ENCODE measurements around the gene ZNF83.
"Not testable (repeated sequence)": the region's sequence is repeated elsewhere in the genome, so short reads cannot be mapped to it uniquely, and the experiment has no call there.

ZNF83 gene

DNA sequence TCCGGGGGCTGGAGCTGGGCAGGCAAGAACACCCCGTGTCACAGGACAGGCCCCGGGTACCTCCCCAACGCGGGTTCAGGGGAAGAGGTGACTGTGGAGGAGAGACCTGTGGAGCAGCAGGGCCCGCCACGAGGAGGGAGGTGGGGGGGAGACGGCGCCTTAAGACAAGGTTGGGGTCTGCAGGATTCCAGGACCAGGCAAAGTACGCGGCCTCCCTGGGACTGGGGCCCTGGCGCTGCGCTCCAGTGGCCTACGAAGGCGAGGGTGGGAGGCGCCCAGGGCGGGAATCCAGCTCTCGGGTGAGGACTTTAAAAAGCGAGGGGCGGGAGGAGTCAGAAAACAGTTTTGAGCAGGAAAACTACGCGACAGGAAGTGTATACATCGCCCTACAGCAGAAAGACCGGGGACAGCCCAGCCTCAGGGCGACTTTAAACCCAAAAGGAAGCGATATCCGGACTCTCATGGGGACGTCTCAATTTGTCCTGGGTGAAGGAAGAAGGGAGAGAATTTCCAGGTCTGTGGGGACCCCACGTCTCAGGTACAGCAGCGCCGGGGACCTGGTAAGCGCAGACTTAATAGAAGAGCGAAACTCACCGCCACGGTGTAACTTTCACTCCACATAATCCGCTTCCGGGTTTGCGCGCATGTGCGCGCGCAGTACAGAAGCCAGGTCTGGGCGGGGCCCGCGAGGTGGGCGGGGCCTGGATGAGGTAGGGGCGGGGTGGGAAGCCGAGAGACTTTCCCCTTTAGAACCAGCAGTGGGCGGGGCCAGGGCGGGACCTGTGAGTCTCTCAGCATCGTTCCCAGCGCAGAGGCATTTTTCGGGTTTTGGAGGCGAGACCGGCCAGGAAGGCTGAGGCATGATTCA is at the start of gene ZNF83:
Gene ZNF83 (minus strand): TSS at position 638 of the 868 bp plus-strand sequence.
- Histone ChIP-seq H3K9me3 (no peaks in the 10 kb centered on the region), H3K4me3 (peak within 1 kb of the TSS; percentile 50), H3K4me1 (peaks cover 4% of the 10 kb centered on the region; the same call in 1 of the 2 replicates), H3K36me3 (replicated peaks) (peaks cover 9% of the 10 kb centered on the region), H3K27me3 (ENCODE audit: low read depth) (no peaks in the 10 kb centered on the region)
- in situ Hi-C loops (cut with MboI; ENCODE audit: low sequenced_read_pairs) = no loop called here
- peak; percentile 78 to 99 for DNase-seq (ENCODE audit: low spot score in 2 of 2)

DNA sequence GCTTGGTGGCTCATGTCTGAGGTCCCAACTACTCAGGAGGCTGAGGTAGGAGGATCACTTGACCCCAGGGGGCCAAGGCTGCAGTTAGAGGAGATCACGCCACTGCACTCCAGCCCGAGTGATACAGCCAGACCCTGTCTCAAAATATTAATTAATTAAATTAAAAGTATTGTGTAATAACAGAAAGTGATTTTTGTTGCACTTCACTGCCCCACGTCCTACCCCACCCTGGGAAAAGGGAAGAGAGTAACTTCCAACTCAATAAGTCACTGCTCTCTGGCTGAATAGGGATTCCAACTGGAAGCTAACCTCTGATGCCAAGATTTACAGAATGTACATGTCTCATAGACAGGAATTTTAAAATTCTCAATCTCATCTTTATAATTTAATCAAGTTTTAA is 49.5 kb upstream of the ZNF83 start:
- Histone ChIP-seq H3K36me3 (replicated peaks) (no peaks in the 10 kb centered on the region), H3K27me3 (ENCODE audit: low read depth) (no peaks in the 10 kb centered on the region), H3K9me3 (0 out of 2 replicates have a peak, but pooled peaks cover 6% of the 10 kb centered on the region), H3K4me1 (no peaks in the 10 kb centered on the region; the same call in 1 of the 2 replicates), H3K4me3 (no peak overlapping the region)
- DNase-seq (ENCODE audit: low spot score in 2 of 2) = no peak
- in situ Hi-C loops (cut with MboI; ENCODE audit: low sequenced_read_pairs) = loop anchor here (25.0 kb wide), 1 partner anchor 675 kb away; the partner anchor contains the start of gene ZNF525

DNA sequence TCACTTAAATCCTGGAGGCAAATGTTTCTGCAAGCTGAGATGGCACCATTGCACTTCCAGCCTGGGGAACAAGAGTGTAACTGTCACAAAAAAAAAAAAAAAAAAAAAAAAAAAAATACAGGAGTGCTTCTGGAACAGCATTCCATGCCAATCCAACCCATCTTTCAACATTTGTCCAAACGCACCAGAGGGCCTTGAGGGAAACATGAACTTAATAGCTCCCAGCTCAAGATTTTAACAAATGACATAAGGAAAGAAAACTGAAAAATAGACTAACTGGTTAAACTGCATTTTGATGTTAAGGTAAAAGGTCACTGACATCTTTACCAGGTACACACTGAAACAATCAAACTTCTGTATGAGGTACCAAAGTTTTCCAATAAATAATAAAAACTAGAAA is 47.7 kb upstream of the ZNF83 start:
- Histone ChIP-seq H3K27me3 (ENCODE audit: low read depth) (no peaks in the 10 kb centered on the region), H3K4me3 (no peak overlapping the region), H3K9me3 (0 out of 2 replicates have a peak, but pooled peaks cover under 1% of the 10 kb centered on the region), H3K36me3 (replicated peaks) (no peaks in the 10 kb centered on the region), H3K4me1 (no peaks in the 10 kb centered on the region; the same call in 1 of the 2 replicates)
- in situ Hi-C loops (cut with MboI; ENCODE audit: low sequenced_read_pairs) = loop anchor here (25.0 kb wide), 1 partner anchor 676 kb away; the partner anchor contains the start of gene ZNF525
- DNase-seq (ENCODE audit: low spot score in 2 of 2) = no peak

DNA sequence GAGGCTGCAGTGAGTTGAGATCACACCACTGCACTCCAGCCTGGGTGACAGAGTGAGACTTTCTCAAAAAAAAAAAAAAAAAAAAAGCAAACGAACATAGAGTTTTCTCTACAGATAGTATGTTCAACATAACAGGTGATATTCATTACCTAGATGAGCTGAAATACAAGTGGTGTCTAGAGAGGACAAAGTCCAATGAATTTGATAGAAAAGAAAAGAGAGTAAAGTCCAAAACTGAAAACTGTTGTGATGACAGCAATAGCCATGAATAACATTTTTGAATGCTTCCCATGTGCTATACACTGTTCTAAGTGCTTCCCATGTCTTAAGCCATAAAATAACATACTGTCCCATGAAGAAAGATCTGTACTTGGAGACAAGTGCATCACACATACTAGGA is 43.1 kb upstream of the ZNF83 start:
- H3K4me3 ChIP-seq = not testable (repeated sequence)

DNA sequence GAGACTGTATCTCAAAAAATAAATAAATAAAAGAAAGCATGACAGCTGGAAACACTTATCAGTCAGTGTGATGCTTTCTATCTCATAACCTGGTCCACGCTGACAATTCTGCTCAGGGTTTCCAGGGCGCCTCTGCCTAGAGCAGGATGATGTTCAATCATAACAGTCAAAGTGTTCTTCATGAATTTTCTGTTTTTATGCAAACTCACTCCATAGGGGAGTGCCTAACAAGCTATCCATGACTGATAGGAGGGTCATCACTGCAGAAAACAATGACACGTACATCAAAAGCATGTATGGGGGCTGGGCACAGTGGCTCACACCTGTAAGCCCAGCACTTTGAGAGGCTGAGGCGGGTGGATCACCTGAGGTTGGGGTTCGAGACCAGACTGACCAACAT is 41.4 kb upstream of the ZNF83 start:
- H3K4me1 ChIP-seq = no peaks in the 10 kb centered on the region
- H3K36me3 ChIP-seq (replicated peaks) = no peaks in the 10 kb centered on the region

More for the DNA sequence above, 43.1 kb upstream of the ZNF83 start:
- H3K36me3 ChIP-seq (replicated peaks); H3K4me1 ChIP-seq; DNase-seq (ENCODE audit: low spot score in 2 of 2); H3K27me3 ChIP-seq (ENCODE audit: low read depth); H3K9me3 ChIP-seq: not testable (repeated sequence)
- in situ Hi-C loops (cut with MboI; ENCODE audit: low sequenced_read_pairs) = loop anchor here (25.0 kb wide), 1 partner anchor 681 kb away; the partner anchor contains the start of gene ZNF525

DNA sequence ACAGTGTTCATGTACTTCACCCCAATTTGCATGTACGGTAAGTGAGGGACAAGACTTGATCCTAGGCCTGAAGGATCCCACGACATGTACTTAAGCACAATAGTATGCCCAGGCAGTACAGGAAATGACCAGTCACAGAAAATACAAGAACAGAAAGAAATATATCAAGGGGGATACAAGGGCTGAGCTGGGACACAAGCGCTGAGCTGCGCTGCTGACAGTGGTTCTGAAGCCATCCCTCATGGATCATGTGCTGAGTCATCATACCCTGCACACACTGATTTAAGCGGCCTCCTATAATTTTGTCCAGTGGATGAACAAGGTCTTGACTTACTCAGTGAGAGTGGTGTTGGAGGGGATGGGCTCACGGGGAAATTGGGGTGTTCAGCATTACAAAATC is 37.1 kb upstream of the ZNF83 start:
- H3K4me3 ChIP-seq; H3K36me3 ChIP-seq (replicated peaks); H3K4me1 ChIP-seq; DNase-seq (ENCODE audit: low spot score in 2 of 2); H3K27me3 ChIP-seq (ENCODE audit: low read depth); H3K9me3 ChIP-seq: not testable (repeated sequence)
- in situ Hi-C loops (cut with MboI; ENCODE audit: low sequenced_read_pairs) = loop anchor here (25.0 kb wide), 1 partner anchor 687 kb away; the partner anchor contains the start of gene ZNF525

More for the DNA sequence above, 41.4 kb upstream of the ZNF83 start:
- in situ Hi-C loops (cut with MboI; ENCODE audit: low sequenced_read_pairs) = loop anchor here (25.0 kb wide), 1 partner anchor 683 kb away; the partner anchor contains the start of gene ZNF525
- no peaks in the 10 kb centered on the region for H3K9me3 ChIP-seq
- no peak for DNase-seq (ENCODE audit: low spot score in 2 of 2)
- H3K4me3 ChIP-seq = no peak overlapping the region
- H3K27me3 ChIP-seq (ENCODE audit: low read depth) = no peaks in the 10 kb centered on the region

DNA sequence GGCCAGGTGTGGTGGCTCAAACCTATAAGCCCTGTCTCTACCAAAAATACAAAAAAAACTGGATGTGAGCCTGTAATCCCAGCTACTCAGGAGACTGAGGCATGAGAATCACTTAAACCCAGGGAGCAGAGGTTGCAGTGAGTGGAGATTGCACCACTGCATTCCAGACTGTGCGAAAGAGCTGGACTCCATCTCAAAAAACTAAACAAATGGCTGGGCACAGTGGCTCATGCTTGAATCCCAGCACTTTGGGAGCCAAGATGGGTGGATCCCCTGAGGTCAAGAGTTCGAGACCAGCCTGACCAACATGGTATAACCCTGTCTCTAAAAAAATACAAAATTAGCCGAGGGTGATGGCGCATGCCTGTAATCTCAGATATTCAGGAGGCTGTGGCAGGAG is 34.9 kb upstream of the ZNF83 start:
- Histone ChIP-seq H3K27me3 (ENCODE audit: low read depth) (no peaks in the 10 kb centered on the region), H3K36me3 (replicated peaks) (0 out of 2 replicates have a peak, but pooled peaks cover 6% of the 10 kb centered on the region), H3K9me3 (no peaks in the 10 kb centered on the region), H3K4me1 (peaks cover 13% of the 10 kb centered on the region), H3K4me3 (no peak overlapping the region)
- in situ Hi-C loops (cut with MboI; ENCODE audit: low sequenced_read_pairs) = no loop called here
- DNase-seq (ENCODE audit: low spot score in 2 of 2) = no peak

DNA sequence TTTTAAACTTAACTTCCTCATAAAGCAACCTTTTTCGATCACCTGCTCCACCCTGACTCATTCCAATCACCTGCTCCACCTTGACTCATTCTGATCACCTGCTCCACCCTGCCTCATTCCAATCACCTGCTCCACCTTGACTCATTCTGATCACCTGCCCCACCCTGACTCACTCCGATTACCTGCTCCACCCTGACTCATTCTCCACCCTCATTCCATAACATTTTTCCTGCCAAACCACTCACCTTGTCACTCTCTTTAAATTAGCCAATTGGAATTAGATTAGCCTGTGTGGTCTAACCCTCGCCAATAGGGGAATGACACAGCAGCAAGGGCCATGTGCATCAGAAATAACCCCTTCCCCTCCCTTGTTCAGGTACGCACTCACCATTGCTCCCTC is 31.9 kb upstream of the ZNF83 start:
- Histone ChIP-seq H3K4me3 (no peak overlapping the region), H3K4me1 (peaks cover 13% of the 10 kb centered on the region), H3K9me3 (no peaks in the 10 kb centered on the region), H3K27me3 (ENCODE audit: low read depth) (no peaks in the 10 kb centered on the region), H3K36me3 (replicated peaks) (peaks cover 6% of the 10 kb centered on the region; the same call in 1 of the 2 replicates)
- in situ Hi-C loops (cut with MboI; ENCODE audit: low sequenced_read_pairs) = no loop called here
- no peak for DNase-seq (ENCODE audit: low spot score in 2 of 2)

DNA sequence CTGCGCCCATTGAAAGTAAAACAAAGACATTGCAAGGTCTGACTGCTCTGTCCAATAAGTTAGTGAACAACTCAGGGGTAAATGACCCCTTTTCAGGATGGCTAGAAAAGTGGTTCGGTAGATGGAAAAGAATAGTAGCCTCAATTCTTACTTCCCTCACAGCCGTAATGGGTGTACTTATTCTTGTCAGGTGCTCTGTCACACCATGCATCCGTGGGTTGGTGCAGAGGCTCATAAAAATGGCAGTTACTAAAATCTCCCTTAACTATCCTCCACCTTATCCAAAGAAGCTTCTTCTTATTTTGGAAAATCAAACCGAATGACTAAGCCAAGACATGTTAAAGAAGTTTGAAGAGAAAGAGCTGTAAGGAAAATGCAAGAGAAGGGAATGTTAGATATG is 31.4 kb upstream of the ZNF83 start:
- DNase-seq (ENCODE audit: low spot score in 2 of 2) = no peak
- H3K36me3 ChIP-seq (replicated peaks) = peaks cover 6% of the 10 kb centered on the region; the same call in 1 of the 2 replicates
- H3K4me1 ChIP-seq = peaks cover 13% of the 10 kb centered on the region
- in situ Hi-C loops (cut with MboI; ENCODE audit: low sequenced_read_pairs) = no loop called here
- no peaks in the 10 kb centered on the region for H3K9me3 ChIP-seq
- no peaks in the 10 kb centered on the region for H3K27me3 ChIP-seq (ENCODE audit: low read depth)
- H3K4me3 ChIP-seq = no peak overlapping the region

DNA sequence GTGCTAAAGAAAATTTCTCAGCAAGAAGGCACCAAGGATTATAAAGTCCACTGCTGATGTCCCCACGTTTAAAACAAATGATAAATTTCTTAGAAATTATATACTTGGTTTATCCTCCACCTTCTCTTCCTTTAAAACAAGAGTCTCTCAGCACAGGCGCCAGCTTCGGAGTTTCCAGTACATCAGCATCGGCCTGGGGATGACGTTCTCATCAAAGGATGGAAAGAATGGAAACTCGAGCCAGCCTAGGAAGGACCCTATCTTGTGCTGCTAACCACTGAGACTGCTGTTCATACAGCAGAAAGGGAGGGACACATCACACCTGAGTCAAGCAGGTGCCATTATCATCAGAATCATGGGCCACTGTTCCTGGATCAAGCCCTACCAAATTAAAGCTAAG is 29.8 kb upstream of the ZNF83 start:
- Histone ChIP-seq H3K27me3 (ENCODE audit: low read depth) (no peaks in the 10 kb centered on the region), H3K4me3 (no peak overlapping the region), H3K9me3 (no peaks in the 10 kb centered on the region), H3K36me3 (replicated peaks) (peaks cover 6% of the 10 kb centered on the region; the same call in 1 of the 2 replicates), H3K4me1 (peaks cover 13% of the 10 kb centered on the region)
- no peak for DNase-seq (ENCODE audit: low spot score in 2 of 2)
- in situ Hi-C loops (cut with MboI; ENCODE audit: low sequenced_read_pairs) = no loop called here

DNA sequence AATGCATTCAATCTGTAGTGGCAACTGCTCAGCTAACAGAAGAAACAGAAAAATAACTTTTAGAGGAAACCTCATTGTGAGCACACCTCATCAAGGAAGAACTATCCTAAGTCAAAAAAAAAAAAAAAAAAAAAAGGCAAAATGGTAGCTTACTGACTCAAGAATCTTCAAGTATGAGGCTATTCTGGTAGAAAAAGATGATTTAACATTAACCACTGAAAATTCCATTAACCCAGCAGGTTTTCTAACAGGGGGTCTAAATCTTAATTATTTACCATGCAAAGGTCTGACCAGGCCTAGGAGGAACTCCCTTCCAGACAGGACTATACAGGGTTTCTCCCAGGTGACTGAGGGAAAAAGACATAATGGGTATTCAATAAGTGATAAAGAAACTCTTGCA is 28.4 kb upstream of the ZNF83 start:
- peaks cover 6% of the 10 kb centered on the region; the same call in 1 of the 2 replicates for H3K36me3 ChIP-seq (replicated peaks)
- H3K4me3 ChIP-seq = no peak overlapping the region
- no peak for DNase-seq (ENCODE audit: low spot score in 2 of 2)
- H3K4me1 ChIP-seq = peaks cover 13% of the 10 kb centered on the region
- in situ Hi-C loops (cut with MboI; ENCODE audit: low sequenced_read_pairs) = no loop called here
- no peaks in the 10 kb centered on the region for H3K27me3 ChIP-seq (ENCODE audit: low read depth)
- H3K9me3 ChIP-seq = no peaks in the 10 kb centered on the region

DNA sequence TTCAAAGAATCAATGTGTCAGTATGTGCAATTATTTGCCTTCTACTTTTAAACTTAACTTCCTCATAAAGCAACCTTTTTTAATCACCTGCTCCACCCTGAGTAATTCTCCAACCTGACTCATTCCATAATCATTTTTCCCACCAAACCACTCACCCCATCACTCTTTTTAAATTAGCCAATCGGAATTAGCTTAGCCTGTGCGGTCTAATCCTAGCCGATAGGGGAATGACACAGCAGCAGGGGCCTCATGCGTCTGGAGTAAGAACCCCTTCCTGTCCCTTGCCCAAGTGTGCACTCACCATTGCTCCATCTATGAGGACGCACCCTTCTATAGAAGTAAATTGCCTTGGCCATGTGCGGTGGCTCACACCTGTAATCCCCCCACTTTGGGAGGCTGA is 27.4 kb upstream of the ZNF83 start:
- Histone ChIP-seq H3K36me3 (replicated peaks) (peaks cover 2% of the 10 kb centered on the region), H3K27me3 (ENCODE audit: low read depth) (no peaks in the 10 kb centered on the region), H3K4me3 (no peak overlapping the region), H3K4me1 (peaks cover 13% of the 10 kb centered on the region), H3K9me3 (no peaks in the 10 kb centered on the region)
- DNase-seq (ENCODE audit: low spot score in 2 of 2) = no peak
- in situ Hi-C loops (cut with MboI; ENCODE audit: low sequenced_read_pairs) = no loop called here

DNA sequence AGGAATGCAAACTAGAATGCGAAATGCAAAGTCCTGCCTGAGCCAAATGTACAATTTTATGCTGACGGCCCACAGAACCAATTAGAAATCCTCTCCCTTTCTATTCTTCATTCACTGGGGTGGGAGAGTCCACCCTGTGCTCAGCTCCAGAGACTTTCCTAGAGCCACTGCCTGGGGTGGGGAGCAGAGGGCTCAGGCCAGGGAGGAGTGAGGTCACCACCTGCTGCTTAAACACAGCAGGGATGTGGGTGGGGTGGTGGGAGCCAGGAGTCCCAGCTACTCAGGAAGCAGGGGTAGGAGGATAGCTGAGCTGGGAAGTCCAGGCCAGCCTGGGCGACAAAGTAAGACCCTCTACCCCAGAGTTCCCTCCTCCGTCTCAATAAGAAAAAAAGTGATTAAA is 26.9 kb upstream of the ZNF83 start:
- Histone ChIP-seq H3K4me1 (peaks cover 13% of the 10 kb centered on the region), H3K9me3 (no peaks in the 10 kb centered on the region), H3K27me3 (ENCODE audit: low read depth) (no peaks in the 10 kb centered on the region), H3K4me3 (no peak overlapping the region), H3K36me3 (replicated peaks) (peaks cover 5% of the 10 kb centered on the region)
- in situ Hi-C loops (cut with MboI; ENCODE audit: low sequenced_read_pairs) = no loop called here
- no peak for DNase-seq (ENCODE audit: low spot score in 2 of 2)

DNA sequence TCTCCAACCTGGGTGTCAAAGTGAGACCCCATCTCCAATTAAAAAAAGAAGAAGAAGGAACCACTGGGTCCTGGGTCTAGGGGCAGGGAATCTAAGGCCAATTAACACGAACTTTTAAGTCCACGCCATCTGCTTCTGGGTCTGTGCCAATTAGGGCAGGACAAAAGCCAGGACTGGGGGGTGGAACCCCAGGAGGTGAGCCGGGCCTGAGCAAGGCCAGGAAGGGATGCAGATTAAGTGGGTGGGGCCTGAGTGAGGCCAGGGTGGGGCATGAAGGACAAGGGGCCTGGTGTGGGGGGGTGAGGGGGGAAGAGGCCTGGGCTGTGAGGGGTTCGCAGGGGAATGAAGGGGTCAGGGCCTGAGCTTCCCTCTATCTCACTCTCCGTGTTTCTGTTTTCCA is 26.3 kb upstream of the ZNF83 start:
- Histone ChIP-seq H3K36me3 (replicated peaks) (peaks cover 7% of the 10 kb centered on the region), H3K4me3 (no peak overlapping the region), H3K27me3 (ENCODE audit: low read depth) (no peaks in the 10 kb centered on the region), H3K9me3 (no peaks in the 10 kb centered on the region), H3K4me1 (peaks cover 13% of the 10 kb centered on the region)
- in situ Hi-C loops (cut with MboI; ENCODE audit: low sequenced_read_pairs) = no loop called here
- no peak for DNase-seq (ENCODE audit: low spot score in 2 of 2)
